Measurements from ENCODE around the gene NR2F1.

Gene NR2F1

GRCh38 chr5:93600409-93601070, 17.5 kb downstream of the NR2F1 start:
- ATAC-seq, result peak; percentile 39

GRCh38 chr5:93601071-93601801, 18.2 kb downstream of the NR2F1 start:
- TF ChIP-seq TOX (CRISPR knock-in tag; IDR thresholded peaks at IDR 0.05; ENCODE audit: borderline replicate concordance), result no peak
- no peak for TF ChIP-seq ZNF8 (CRISPR knock-in tag; IDR thresholded peaks at IDR 0.05)
- no peak for TF ChIP-seq ZFP3 (CRISPR knock-in tag; IDR thresholded peaks at IDR 0.05)
- no peak for TF ChIP-seq CSRNP3 (CRISPR knock-in tag; IDR thresholded peaks at IDR 0.05)
- TF ChIP-seq PATZ1 (CRISPR knock-in tag; IDR thresholded peaks at IDR 0.05; ENCODE audit: borderline replicate concordance), result no peak
- TF ChIP-seq SNAI2 (CRISPR knock-in tag; IDR thresholded peaks at IDR 0.05), result no peak
- no peak for TF ChIP-seq ISL1 (CRISPR knock-in tag; IDR thresholded peaks at IDR 0.05)
- TF ChIP-seq OSR1 (CRISPR knock-in tag; IDR thresholded peaks at IDR 0.05), result no peak
- no peak for TF ChIP-seq ZNF70 (CRISPR knock-in tag; IDR thresholded peaks at IDR 0.05)
- no peak for TF ChIP-seq ARNTL (CRISPR knock-in tag; IDR thresholded peaks at IDR 0.05; ENCODE audit: borderline replicate concordance, low read depth)
- no peak for TF ChIP-seq ESRRG (CRISPR knock-in tag; IDR thresholded peaks at IDR 0.05)
- TF ChIP-seq CREB5 (CRISPR knock-in tag; IDR thresholded peaks at IDR 0.05; ENCODE audit: low read depth), result no peak
- TF ChIP-seq ZFP30 (CRISPR knock-in tag; IDR thresholded peaks at IDR 0.05), result no peak
- no peak for TF ChIP-seq TSHZ2 (CRISPR knock-in tag; IDR thresholded peaks at IDR 0.05)
- no peak for TF ChIP-seq GLIS3 (CRISPR knock-in tag; IDR thresholded peaks at IDR 0.05)
- TF ChIP-seq CSDC2 (CRISPR knock-in tag; IDR thresholded peaks at IDR 0.05), result no peak
- TF ChIP-seq ZC3H10 (CRISPR knock-in tag; IDR thresholded peaks at IDR 0.05), result no peak
- peak; percentile 76 for ATAC-seq

More at GRCh38 chr5:93600409-93601070, 17.5 kb downstream of the NR2F1 start:
- TF ChIP-seq ISL1 (CRISPR knock-in tag; IDR thresholded peaks at IDR 0.05), result no peak
- no peak for TF ChIP-seq ZFP30 (CRISPR knock-in tag; IDR thresholded peaks at IDR 0.05)
- TF ChIP-seq OSR1 (CRISPR knock-in tag; IDR thresholded peaks at IDR 0.05), result no peak
- TF ChIP-seq PPARA (CRISPR knock-in tag; IDR thresholded peaks at IDR 0.05; ENCODE audit: borderline replicate concordance), result no peak
- TF ChIP-seq TSHZ2 (CRISPR knock-in tag; IDR thresholded peaks at IDR 0.05), result no peak
- no peak for TF ChIP-seq BACH2 (CRISPR knock-in tag; IDR thresholded peaks at IDR 0.05; ENCODE audit: borderline replicate concordance)
- no peak for TF ChIP-seq ZNF565 (CRISPR knock-in tag; conservative IDR thresholded peaks at IDR 0.05; ENCODE audit: low read depth)
- TF ChIP-seq ZNF70 (CRISPR knock-in tag; IDR thresholded peaks at IDR 0.05), result no peak
- no peak for TF ChIP-seq CSDC2 (CRISPR knock-in tag; IDR thresholded peaks at IDR 0.05)
- no peak for TF ChIP-seq ESRRG (CRISPR knock-in tag; IDR thresholded peaks at IDR 0.05)
- TF ChIP-seq ZFP3 (CRISPR knock-in tag; IDR thresholded peaks at IDR 0.05), result no peak
- no peak for TF ChIP-seq ZC3H10 (CRISPR knock-in tag; IDR thresholded peaks at IDR 0.05)

Data from SK-N-SH treated with all-trans-retinoic acid at 6 μM for 48 hours (cell line).